HL-60/S4 (cell line): ENCODE results near the gene FKBP1B.
"Not testable (repeated sequence)": the region's sequence is repeated elsewhere in the genome, so short reads cannot be mapped to it uniquely, and the experiment has no call there.

Experiments used
- in situ Hi-C: fragments of 300-500 bp; cut with MboI; formaldehyde crosslinking; loops from 2 replicates; pipeline ENCODE4 v1.14.3; 2022; ENCODE audit warnings: low sequenced_read_pairs

The FKBP1B gene

GRCh38 chr2:24100732-24101131 is 51.2 kb downstream of the FKBP1B start:
- in situ Hi-C loops = not testable (repeated sequence)

GRCh38 chr2:24101992-24102391 is 52.5 kb downstream of the FKBP1B start:
- in situ Hi-C loops = no loop called here

GRCh38 chr2:24102677-24103076 is 53.1 kb downstream of the FKBP1B start:
- in situ Hi-C loops = no loop called here

- in situ Hi-C loops = no loop called here
Observed at GRCh38 chr2:24104110-24104650, 54.6 kb downstream of the FKBP1B start.

GRCh38 chr2:24104906-24105305 is 55.4 kb downstream of the FKBP1B start:
- in situ Hi-C loops = no loop called here

GRCh38 chr2:24105816-24106215 is 56.3 kb downstream of the FKBP1B start:
- in situ Hi-C loops = no loop called here

- in situ Hi-C loops = no loop called here
Observed at GRCh38 chr2:24106786-24107185, 57.2 kb downstream of the FKBP1B start.

- in situ Hi-C loops = no loop called here
Observed at GRCh38 chr2:24107336-24107735, 57.8 kb downstream of the FKBP1B start.

GRCh38 chr2:24109431-24109830 is 59.9 kb downstream of the FKBP1B start:
- in situ Hi-C loops = not testable (repeated sequence)

GRCh38 chr2:24110660-24111303 is 61.2 kb downstream of the FKBP1B start:
- in situ Hi-C loops = no loop called here

GRCh38 chr2:24111407-24111901 is 61.9 kb downstream of the FKBP1B start:
- in situ Hi-C loops = no loop called here
